GM12872 (cell line): ENCODE data around the gene CNOT1.

Source experiments
- CTCF ChIP-seq: IDR thresholded peaks from 3 replicates; pipeline ENCODE4 v1.5.1; 2011; ENCODE audit warnings: low read depth, mild to moderate bottlenecking, low read length, moderate library complexity; ENCODE audit not compliant: insufficient read depth

The CNOT1 gene

GRCh38 chr16:58629733-58630640 lies at the start of gene CNOT1:
Gene CNOT1 (minus strand): TSS chr16:58629826. CDS start chr16:58599337, 30,489 bp downstream.
- TF ChIP-seq CTCF: no peak

- TF ChIP-seq CTCF: peak; percentile 38
Observed at GRCh38 chr16:58678716-58679115, 49.1 kb upstream of the CNOT1 start.

- no peak for TF ChIP-seq CTCF
Observed at GRCh38 chr16:58678269-58678668, 48.6 kb upstream of the CNOT1 start.

- TF ChIP-seq CTCF: no peak
Observed at GRCh38 chr16:58670946-58671583, 41.4 kb upstream of the CNOT1 start.

- TF ChIP-seq CTCF: no peak
Observed at GRCh38 chr16:58670177-58670576, 40.6 kb upstream of the CNOT1 start.

- no peak for TF ChIP-seq CTCF
Observed at GRCh38 chr16:58665200-58665599, 35.6 kb upstream of the CNOT1 start.

- peak; percentile 70 for TF ChIP-seq CTCF
Observed at GRCh38 chr16:58661199-58661830, 31.7 kb upstream of the CNOT1 start.
